HG03575 (cell line): ENCODE measurements around the gene DDO.

Experiments
- ATAC-seq: cut with Tn5 transposase; IDR thresholded peaks from one replicate; pipeline ENCODE4 v1.9.1; 2021; ENCODE audit not compliant: unreplicated experiment, insufficient number of reproducible peaks, low FRiP score; ENCODE audit errors: extremely low read depth

Gene DDO

DNA sequence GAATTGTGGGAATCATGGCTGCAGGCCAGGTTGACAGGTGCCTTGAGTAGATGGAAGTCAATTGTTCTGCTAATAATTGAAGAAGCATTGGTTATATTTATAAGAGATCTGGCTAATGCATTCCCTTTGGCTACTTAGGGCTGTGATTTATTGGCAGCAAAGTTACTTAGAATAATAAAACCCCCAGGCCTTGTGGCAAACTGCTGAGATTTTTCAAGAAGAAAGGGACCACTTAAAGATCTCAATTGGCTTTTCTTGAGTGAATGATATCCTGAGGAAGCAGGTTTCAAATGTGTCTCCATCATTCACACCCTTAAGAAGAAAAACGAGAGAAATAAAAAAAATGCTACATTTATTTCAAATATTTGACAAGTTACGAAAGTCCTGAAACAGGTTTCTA is 27.4 kb downstream of the DDO start:
- no peak for ATAC-seq

- ATAC-seq, result no peak
These were observed 29.9 kb downstream of the DDO start for GRCh38 chr6:110385458-110385863.

DNA sequence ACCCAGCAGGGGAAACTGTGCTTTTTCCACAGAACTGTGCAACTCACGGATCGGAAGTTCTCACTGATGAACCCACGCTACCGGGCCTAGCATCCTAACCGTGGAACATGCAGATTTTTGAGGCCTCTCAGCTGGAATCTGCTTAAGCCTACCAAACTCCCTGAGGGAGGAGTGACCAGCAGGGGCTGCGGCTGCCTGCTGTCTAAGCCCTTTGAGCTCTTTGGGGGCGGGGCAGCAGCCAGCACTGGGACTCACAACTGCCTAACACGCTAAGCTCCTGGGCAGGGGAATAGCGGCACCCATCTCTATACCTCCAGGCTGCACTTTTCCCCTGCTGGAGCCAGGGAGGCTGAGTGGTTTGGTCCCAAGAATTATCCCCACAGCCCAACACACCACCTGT is 36.8 kb downstream of the DDO start:
- no peak for ATAC-seq

DNA sequence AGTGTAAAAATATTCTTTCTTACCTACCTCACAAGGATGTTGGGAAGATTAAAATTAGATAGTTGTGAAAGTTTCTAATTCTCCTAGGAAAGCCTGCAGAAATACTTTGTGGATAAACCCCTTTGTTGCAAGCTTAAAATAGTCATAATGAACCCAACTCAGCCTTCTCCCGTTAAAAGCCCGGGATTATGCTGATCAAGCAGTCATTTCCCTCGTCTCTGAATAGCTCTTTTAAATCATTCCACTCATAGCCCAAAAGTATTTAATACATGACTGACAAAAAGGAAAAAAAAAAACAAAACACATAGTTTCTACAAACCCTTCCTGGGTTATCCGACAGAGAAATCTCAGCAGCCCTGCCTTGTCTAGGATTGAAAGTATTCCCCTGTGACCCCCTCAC is 46.3 kb downstream of the DDO start:
- ATAC-seq, result no peak

DNA sequence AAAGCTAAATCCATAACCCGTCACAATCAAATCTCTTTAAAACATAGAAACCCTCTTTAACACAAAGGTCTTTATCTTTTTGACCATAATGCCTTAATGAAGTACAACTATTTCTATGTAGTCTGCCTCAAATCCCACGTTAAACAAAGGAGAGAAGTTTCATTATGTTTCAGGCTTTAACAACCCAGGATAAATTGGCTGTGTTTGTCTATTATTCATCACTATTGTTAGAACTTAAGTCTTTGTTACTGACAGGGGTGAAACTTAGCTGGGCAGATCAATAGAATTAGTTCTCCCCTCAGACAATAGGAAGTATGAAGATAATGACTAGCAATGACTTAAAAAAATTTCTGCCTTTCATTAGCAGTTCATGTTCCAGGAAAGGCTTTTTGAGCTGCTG is 47.1 kb downstream of the DDO start:
- no peak for ATAC-seq

DNA sequence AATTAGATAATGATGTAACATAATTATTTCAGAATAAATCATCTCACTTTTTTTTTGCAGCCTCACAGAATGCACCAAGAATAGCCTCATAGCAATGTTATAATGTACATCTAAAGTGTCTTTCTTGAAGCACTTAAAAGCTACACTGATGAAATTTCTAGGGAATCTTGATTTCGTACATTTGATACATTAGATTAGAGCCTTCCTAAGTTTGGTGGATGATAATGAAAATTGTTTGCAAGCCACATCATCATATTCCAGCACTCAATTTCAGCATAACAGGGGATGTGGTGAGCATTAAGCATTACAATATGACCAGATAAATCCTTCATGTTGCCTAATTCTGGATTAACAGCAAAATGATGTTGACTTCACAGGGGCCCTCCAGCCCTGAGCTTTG is 47.5 kb downstream of the DDO start:
- no peak for ATAC-seq

DNA sequence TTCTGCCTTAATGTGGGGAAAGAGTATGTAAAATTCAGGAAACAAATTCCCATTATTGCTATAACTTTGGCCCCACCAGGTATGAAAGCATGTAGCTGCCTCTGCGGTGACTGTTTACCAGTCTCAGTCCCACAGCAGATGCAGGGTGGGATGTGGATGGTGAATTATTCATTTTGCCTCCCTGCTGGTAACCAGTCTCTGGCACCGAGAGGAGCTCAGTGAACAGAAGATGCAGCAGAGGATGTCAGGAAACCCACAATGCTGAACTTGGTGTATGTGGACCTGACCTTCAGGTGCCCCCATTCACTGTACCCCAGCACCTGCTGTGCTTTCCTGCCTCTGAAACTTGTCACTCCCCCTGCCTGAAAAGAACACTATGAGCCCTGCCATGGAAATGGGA is 48.4 kb downstream of the DDO start:
- no peak for ATAC-seq

DNA sequence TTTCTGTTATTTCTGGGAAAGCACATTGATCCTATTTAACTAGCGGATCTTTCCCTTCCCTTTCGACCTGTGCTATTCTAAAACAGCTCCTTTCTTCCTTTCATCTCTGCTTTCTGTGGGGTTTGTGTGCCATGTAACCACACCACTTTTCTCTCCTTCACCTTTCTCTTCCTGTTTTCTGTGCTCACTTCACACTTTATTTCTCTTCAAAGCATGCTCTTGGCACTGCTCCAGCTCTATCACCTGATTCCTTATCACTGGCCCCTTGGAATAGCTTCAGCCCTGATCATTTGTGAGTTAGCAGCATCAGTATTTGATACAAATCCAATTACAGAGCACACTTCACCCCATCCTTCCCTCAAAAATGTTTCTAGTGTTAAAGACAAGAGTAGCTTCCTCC is 49.1 kb downstream of the DDO start:
- ATAC-seq, result no peak

DNA sequence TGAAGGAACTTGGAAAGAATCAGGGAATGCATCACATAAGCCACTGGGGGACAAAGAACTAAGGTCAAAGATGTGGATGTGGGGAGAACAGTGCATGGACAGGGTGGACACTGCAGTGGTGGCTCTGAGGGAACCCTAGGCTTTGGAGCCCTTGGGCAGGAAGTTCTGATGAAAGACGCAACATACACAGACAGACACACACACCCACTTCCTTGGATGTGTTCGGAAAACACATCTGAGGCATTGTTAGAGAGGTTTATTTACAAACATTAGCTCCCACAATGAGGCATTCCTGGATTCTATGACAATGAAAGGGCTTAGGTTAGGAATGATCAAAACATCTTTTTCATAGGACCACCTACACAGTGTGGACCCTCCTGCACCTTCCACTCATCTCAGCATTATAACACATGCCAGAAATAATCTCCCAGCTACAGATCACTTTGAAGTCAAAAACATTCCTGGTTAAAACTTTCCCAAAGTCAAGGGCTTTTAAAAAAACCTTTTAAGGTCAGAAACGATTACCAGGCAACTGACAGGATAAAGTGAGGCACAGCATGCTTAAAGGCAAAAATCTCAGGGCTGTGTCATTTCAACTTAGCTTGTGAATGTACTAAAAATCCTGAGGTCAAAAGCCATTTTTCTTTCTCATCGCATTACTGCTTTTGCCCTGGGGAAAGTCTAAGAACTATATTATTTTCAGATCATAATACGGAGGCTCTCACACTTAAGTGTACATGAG is 50.8 kb downstream of the DDO start:
- no peak for ATAC-seq

DNA sequence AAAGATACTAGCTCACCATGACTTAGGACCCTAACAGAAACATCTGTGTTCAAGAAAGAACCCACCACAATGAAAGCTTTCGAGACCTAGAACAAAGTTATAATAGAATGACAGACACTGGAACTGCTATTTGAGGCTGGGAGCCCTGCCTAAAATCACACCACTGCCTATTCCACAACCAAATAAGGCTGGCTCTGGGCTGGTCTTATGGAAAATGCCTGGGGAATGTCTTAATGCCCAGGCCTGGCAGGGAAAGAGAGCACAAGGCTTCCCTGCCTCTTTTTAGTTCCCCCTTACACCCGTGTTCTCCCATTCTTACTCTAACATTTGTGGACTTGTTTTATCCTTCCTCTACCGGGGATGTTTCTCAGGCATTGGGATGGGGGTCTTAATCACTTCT is 51.6 kb downstream of the DDO start:
- no peak for ATAC-seq

GRCh38 chr6:110360676-110361075 is 54.7 kb downstream of the DDO start:
- ATAC-seq, result no peak

DNA sequence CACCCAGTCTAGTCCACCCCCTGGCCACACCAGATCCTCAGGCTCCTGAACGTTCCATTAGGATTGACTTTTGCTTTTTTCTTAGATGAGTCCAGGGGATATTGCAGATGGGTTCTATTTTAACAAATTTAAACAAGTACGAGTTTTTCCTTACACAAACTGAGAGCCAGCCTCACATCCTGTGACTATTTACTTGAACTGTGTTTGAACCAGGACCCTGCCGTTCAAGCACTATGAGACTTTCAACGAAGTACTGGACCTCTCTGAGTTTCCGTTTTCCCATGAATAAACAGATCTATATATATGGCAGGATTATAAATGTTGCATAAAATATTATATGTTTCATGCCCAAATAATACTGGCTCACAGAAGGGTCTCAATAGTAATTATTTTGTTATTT is 55.8 kb downstream of the DDO start:
- no peak for ATAC-seq

GRCh38 chr6:110358553-110359160 is 56.7 kb downstream of the DDO start:
- no peak for ATAC-seq

GRCh38 chr6:110357664-110358552 is 57.5 kb downstream of the DDO start, which contains the start of gene METTL24:
Gene METTL24, minus strand, starts transcription at chr6:110358349. Its CDS starts 77 bp downstream, at chr6:110358272.
- no peak for ATAC-seq

DNA sequence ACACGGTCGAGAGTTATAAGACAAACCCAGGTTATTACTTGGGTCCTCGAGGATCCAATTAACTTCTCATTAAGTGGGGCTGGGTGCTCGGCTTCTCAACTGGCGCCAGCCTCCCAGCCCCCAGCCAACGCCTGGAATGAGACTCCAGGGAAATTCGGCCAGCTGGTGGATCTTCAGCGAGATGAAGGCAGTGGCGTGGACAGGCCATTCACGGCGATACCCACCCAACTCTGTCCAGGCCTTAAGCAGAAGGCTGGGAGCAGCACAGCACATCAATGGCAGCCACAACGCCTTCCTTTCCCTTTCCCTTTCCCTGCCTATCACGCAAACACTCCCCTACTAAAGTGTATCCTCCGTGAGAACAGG is 58.1 kb downstream of the DDO start:
- ATAC-seq, result no peak

GRCh38 chr6:110356778-110357177 is 58.6 kb downstream of the DDO start:
- ATAC-seq, result no peak

DNA sequence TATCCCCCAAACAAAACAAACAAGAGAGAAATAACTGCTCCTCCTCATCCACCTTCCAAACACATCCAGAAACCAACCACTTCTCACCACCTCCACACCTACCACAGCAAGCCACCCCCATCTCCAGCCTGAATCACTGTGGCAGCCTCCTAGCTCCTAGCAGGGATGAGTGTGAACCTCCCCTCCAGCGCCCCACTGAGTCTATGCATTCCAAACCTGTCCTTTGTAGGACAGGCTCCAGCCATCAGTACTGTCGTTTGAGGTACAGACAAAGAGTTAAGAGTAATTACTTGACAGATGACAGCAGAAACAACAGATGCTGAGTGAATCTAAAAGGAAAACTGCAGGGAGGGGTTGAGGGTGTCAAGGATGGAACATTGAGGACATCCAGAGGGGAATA is 59.6 kb downstream of the DDO start:
- ATAC-seq, result no peak

DNA sequence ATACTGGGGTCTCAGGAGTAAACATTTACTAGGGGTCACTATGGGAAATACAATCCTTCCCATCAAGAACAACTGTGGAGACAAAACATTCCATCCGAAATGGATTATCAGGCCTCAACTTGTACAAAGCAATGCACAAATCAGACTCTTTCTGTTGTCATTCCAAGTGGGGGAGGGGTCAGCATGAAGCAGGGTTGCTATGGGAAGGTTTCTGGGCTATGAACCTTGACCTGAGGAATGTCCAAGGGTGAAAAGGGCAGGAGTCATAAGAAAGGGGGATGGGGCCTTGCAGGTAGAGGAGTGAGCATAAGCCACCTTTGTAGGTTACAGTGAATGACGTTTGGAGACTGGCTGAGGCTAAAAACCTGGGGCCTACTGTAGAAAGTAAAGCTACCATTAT is 60.4 kb downstream of the DDO start:
- no peak for ATAC-seq

DNA sequence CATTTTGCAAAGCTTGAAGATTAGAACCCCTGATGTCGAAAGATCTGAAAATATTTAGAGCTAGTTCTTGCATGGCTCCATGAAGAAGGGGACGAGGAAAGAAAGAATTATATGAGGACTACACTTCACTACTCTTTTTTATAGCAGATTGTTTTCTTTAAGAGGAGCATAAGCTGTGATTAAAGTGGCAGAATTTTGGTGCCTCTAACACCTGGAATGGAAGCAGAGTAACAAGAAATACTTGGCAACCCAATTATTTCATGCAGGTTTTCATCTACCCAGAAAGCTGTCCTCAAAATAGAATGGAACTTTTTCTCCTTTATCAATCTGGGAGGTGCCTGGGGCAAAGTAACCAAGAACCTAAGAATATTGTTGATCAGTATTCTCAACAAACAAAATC is 61.2 kb downstream of the DDO start:
- ATAC-seq, result no peak

DNA sequence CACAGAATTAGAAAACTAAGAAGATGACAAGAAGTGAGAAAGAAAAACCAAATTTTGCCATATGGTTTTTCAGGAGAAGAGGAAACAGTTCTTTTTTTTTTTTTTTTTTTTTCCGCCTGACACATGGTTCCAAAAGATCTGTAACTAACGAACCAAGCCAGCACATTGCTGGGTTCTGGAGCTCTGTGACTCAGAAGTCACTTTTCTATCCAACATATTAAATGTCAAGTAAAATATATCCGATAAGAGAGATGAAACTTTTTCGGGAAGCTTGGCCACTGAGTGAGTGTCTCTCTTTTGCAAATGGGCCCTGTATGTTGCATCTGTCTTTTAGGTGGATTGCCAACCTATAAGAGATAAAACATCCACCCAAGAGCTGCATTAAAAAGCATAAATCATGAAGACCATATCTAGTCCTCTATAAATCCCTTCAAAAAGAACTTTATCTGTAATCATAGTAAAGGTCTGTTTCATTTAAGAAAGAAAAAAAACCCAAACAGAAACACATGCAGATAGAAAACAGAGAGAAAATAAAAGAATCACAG is 61.8 kb downstream of the DDO start:
- ATAC-seq, result no peak
